Measurements from ENCODE around the gene ARMH3. TPM values are rescaled to one million over a fixed set of nuclear protein-coding genes. Genes with fewer than 3 reads are reported as not detected.

Gene ARMH3
- total RNA-seq, 1 experiment from 2014 or later, result 9.7 TPM

DNA sequence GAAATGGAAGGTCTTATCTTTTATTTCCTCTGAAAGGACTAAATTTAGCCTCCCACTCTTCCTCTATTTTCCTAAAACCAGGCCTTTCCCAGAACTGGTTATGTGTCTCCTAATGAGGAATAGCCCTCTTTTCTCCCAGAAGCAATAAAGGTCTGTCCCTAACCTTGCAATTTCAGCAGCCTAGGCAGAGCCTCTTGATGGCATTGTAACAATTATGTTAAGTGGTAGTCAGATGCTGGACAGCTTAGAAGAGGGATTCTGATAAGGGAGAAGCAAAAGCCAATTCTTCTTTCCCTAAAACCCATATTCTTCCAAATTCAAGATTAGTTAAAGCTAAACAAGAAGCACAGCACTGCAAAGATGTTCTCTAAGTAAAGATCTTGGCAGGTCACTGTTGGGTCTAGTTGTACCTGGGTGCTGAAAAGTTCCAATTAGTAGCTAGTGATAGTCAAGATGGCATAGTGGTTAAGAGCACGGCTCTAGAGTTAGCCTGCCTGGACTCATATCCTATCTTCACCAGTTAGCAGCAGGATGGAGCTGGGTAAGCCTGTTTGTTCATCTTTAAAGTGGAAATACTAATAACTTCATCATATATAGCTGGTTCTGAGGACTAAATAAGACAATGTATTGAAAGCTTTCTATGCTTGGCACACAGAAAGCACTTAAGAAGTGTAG, 198.0 kb downstream of the ARMH3 start:
- Histone ChIP-seq H3K9ac (ENCODE audit: low read length) (no peak overlapping the region), H3K79me2 (ENCODE audit: low read length) (no peaks in the 10 kb centered on the region), H3K27ac (ENCODE audit: low read length) (no peak overlapping the region), H3K4me3 (ENCODE audit: low read length) (no peak overlapping the region), H3K4me1 (ENCODE audit: insufficient read depth, low read length) (no peaks in the 10 kb centered on the region), H3K9me3 (ENCODE audit: low read length) (no peaks in the 10 kb centered on the region), H3K9me2 (replicated peaks; ENCODE audit: low read length) (no peaks in the 10 kb centered on the region), H4K20me1 (ENCODE audit: low read length) (no peaks in the 10 kb centered on the region), H3F3A (ENCODE audit: low read length, unreplicated experiment) (no peaks in the 10 kb centered on the region), H3K4me2 (ENCODE audit: low read length) (no peak overlapping the region), H2AFZ (ENCODE audit: low read length) (no peak overlapping the region), H3K27me3 (ENCODE audit: low read length) (no peaks in the 10 kb centered on the region), H3K36me3 (ENCODE audit: low read depth, low read length) (peaks cover 3% of the 10 kb centered on the region; the same call in 1 of the 2 replicates)
- DNase-seq (no peak), ATAC-seq (no peak)
- BruUV-seq (replicated peaks), result no TSS peak
- POLR2A ChIA-PET (ENCODE audit: unreplicated experiment), result interaction anchor here (0.7 kb wide), 1 partner anchor 209 kb away, joined by 4 read pairs; no protein-coding TSS in a partner anchor
- CTCF ChIA-PET, result no interaction called here
- intact Hi-C loops (cut with micrococcal nuclease), result no loop called here
- TF ChIP-seq EZH2 (IDR thresholded peaks at IDR 0.05; ENCODE audit: low read length, unreplicated experiment), result no peak
- no peak for TF ChIP-seq EZH2phosphoT487 (IDR thresholded peaks at IDR 0.05; ENCODE audit: borderline replicate concordance, low read length)
- TF ChIP-seq, protein P1, sequence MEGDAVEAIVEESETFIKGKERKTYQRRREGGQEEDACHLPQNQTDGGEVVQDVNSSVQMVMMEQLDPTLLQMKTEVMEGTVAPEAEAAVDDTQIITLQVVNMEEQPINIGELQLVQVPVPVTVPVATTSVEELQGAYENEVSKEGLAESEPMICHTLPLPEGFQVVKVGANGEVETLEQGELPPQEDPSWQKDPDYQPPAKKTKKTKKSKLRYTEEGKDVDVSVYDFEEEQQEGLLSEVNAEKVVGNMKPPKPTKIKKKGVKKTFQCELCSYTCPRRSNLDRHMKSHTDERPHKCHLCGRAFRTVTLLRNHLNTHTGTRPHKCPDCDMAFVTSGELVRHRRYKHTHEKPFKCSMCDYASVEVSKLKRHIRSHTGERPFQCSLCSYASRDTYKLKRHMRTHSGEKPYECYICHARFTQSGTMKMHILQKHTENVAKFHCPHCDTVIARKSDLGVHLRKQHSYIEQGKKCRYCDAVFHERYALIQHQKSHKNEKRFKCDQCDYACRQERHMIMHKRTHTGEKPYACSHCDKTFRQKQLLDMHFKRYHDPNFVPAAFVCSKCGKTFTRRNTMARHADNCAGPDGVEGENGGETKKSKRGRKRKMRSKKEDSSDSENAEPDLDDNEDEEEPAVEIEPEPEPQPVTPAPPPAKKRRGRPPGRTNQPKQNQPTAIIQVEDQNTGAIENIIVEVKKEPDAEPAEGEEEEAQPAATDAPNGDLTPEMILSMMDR (conservative IDR thresholded peaks at IDR 0.05; ENCODE audit: low read depth, low read length), result no peak

DNA sequence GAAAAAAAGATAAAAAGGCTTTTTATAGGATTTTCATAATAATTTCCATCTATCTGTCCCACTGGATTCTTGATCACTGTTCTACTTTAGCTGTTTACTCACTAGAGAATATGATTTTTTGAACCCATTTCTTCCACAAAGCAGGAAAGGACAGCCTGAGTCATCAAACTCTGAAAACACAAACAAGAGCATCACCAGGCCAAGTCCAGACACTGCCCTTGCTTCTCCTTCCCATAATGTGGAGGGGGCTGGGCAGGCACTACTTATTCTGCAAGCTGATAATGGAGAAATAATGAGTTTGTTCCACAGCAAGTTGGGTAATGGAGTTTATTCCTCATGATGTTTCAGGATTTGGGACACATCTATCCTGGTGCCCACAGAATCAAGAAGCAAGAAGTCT, 199.3 kb downstream of the ARMH3 start:
- H3K4me2 ChIP-seq (ENCODE audit: low read length), result no peak overlapping the region
- no peaks in the 10 kb centered on the region for H3K4me1 ChIP-seq (ENCODE audit: insufficient read depth, low read length)
- no TSS peak for BruUV-seq (replicated peaks)
- TF ChIP-seq, protein P1 (conservative IDR thresholded peaks at IDR 0.05; ENCODE audit: low read depth, low read length), result no peak
- TF ChIP-seq EZH2 (IDR thresholded peaks at IDR 0.05; ENCODE audit: low read length, unreplicated experiment), result no peak
- TF ChIP-seq EZH2phosphoT487 (IDR thresholded peaks at IDR 0.05; ENCODE audit: borderline replicate concordance, low read length), result no peak
- H3K9me3 ChIP-seq (ENCODE audit: low read length), result no peaks in the 10 kb centered on the region
- H3K4me3 ChIP-seq (ENCODE audit: low read length), result no peak overlapping the region
- intact Hi-C loops (cut with micrococcal nuclease), result no loop called here
- CTCF ChIA-PET, result no interaction called here
- H3K9ac ChIP-seq (ENCODE audit: low read length), result no peak overlapping the region
- no peak overlapping the region for H3K27ac ChIP-seq (ENCODE audit: low read length)
- DNase-seq (no peak), ATAC-seq (no peak)
- H3K9me2 ChIP-seq (replicated peaks; ENCODE audit: low read length), result no peaks in the 10 kb centered on the region
- no peaks in the 10 kb centered on the region for H3K27me3 ChIP-seq (ENCODE audit: low read length)
- peaks cover 3% of the 10 kb centered on the region; the same call in 1 of the 2 replicates for H3K36me3 ChIP-seq (ENCODE audit: low read depth, low read length)
- no peak overlapping the region for H2AFZ ChIP-seq (ENCODE audit: low read length)
- POLR2A ChIA-PET (ENCODE audit: unreplicated experiment), result no interaction called here
- no peaks in the 10 kb centered on the region for H4K20me1 ChIP-seq (ENCODE audit: low read length)
- no peaks in the 10 kb centered on the region for H3K79me2 ChIP-seq (ENCODE audit: low read length)
- H3F3A ChIP-seq (ENCODE audit: low read length, unreplicated experiment), result no peaks in the 10 kb centered on the region

DNA sequence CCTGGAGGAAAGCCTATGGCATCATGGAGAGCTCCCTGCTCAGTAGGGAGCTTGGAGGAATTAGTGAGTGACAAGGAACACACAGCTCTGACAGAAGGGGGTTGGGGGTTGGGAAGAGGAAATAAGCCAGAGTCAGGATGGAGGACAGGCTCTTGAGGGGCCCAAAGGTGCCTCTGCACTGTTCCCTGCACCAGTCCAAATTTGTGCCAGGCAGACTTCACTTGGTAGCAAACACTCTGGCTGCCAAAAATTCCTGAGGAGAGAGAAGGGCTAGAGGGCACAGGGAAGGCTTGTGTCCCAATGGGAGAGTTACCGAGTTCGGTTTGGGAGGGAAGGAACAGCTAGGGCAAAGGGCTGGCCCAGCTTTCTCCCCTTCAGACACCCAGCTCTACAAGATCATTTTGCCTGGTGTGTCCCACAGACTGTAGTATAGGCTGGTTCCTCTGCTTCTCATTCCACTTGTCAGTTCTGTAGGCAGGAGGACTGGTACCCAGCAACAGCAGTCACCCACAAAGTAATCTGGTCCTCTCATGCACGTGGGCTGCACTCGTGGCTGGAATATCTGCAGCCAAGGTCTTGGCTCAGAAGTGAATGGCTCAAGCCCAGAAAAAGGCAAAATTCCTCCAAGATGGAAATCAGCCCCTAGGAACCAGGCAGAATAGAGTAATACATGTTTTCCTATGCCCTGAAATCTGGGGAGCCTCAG, 204.4 kb downstream of the ARMH3 start:
- no peak overlapping the region for H3K4me2 ChIP-seq (ENCODE audit: low read length)
- intact Hi-C loops (cut with micrococcal nuclease), result no loop called here
- CTCF ChIA-PET, result no interaction called here

More for the DNA sequence above, 204.4 kb downstream of the ARMH3 start:
- Histone ChIP-seq H2AFZ (ENCODE audit: low read length) (no peak overlapping the region), H3K9me3 (ENCODE audit: low read length) (no peaks in the 10 kb centered on the region), H3K4me1 (ENCODE audit: insufficient read depth, low read length) (peaks cover 20% of the 10 kb centered on the region), H4K20me1 (ENCODE audit: low read length) (no peaks in the 10 kb centered on the region), H3K27ac (ENCODE audit: low read length) (no peak overlapping the region), H3K4me3 (ENCODE audit: low read length) (no peak overlapping the region), H3K27me3 (ENCODE audit: low read length) (no peaks in the 10 kb centered on the region), H3K36me3 (ENCODE audit: low read depth, low read length) (no peaks in the 10 kb centered on the region), H3K9ac (ENCODE audit: low read length) (no peak overlapping the region), H3K79me2 (ENCODE audit: low read length) (no peaks in the 10 kb centered on the region), H3F3A (ENCODE audit: low read length, unreplicated experiment) (no peaks in the 10 kb centered on the region), H3K9me2 (replicated peaks; ENCODE audit: low read length) (no peaks in the 10 kb centered on the region)
- BruUV-seq (replicated peaks), result no TSS peak
- POLR2A ChIA-PET (ENCODE audit: unreplicated experiment), result no interaction called here
- DNase-seq (no peak), ATAC-seq (no peak)
- TF ChIP-seq EZH2phosphoT487 (IDR thresholded peaks at IDR 0.05; ENCODE audit: borderline replicate concordance, low read length) (no peak), EZH2 (IDR thresholded peaks at IDR 0.05; ENCODE audit: low read length, unreplicated experiment) (no peak)
- TF ChIP-seq, protein P1 (conservative IDR thresholded peaks at IDR 0.05; ENCODE audit: low read depth, low read length), result no peak

All from PC-3 (cell line).